Hepatocyte (in vitro differentiated cells): Measurements from ENCODE around the gene SPATS2.

Experiments used
- CTCF ChIP-seq: fragments of 200-600 bp; sonication (generic); IDR thresholded peaks from 2 replicates; pipeline ENCODE4 v1.5.1; 2016; ENCODE audit warnings: antibody characterized with exemption, mild to moderate bottlenecking; ENCODE audit not compliant: poor library complexity
- EZH2 ChIP-seq: fragments of 200-600 bp; sonication (generic); IDR thresholded peaks from 2 replicates; pipeline ENCODE4 v1.6.1; 2016; ENCODE audit warnings: antibody characterized with exemption, mild to moderate bottlenecking, borderline replicate concordance

GRCh38 chr12:49541911-49542505 lies 174.7 kb downstream of the SPATS2 start:
- TF ChIP-seq CTCF: no peak
- TF ChIP-seq EZH2: no peak
